Measurements from ENCODE around the gene FNBP1. TPM values are rescaled to one million over a fixed set of nuclear protein-coding genes. Genes with fewer than 3 reads are reported as not detected.

Gene FNBP1
- polyA plus RNA-seq, 2 of the 4 experiments (the other 2 are of a cell fraction): 10.6 to 15.6 TPM

- H3K9me3 ChIP-seq: no peaks in the 10 kb centered on the region
- H3K4me2 ChIP-seq: no peak overlapping the region
- no peak for TF ChIP-seq USF2 (IDR thresholded peaks at IDR 0.05)
- no peak for TF ChIP-seq RARB (CRISPR knock-in tag; IDR thresholded peaks at IDR 0.05)
- no peak for TF ChIP-seq E2F6 (IDR thresholded peaks at IDR 0.05; ENCODE audit: borderline replicate concordance, low read depth)
- TF ChIP-seq FOSL2 (IDR thresholded peaks at IDR 0.05): no peak
- TF ChIP-seq FOSL2 (CRISPR knock-in tag; IDR thresholded peaks at IDR 0.05): no peak
- TF ChIP-seq ESRRA (IDR thresholded peaks at IDR 0.05; ENCODE audit: borderline replicate concordance, low read length): no peak
- no peak for TF ChIP-seq MYC (IDR thresholded peaks at IDR 0.05; ENCODE audit: borderline replicate concordance, low read length)
- TF ChIP-seq RFX5 (IDR thresholded peaks at IDR 0.05): no peak
- TF ChIP-seq ATOH8 (CRISPR knock-in tag; IDR thresholded peaks at IDR 0.05; ENCODE audit: low read depth): no peak
- no peak for TF ChIP-seq EHF (CRISPR knock-in tag; IDR thresholded peaks at IDR 0.05)
- TF ChIP-seq MAX (IDR thresholded peaks at IDR 0.05): no peak
- TF ChIP-seq HES2 (IDR thresholded peaks at IDR 0.05): no peak
- no peak for TF ChIP-seq ZNF302 (CRISPR knock-in tag; IDR thresholded peaks at IDR 0.05)
- no peak for TF ChIP-seq EP300 (IDR thresholded peaks at IDR 0.05)
- no peak for TF ChIP-seq CHD2 (IDR thresholded peaks at IDR 0.05; ENCODE audit: low read length, partially characterized antibody)
- no peak for TF ChIP-seq KDM5A (IDR thresholded peaks at IDR 0.05)
- TF ChIP-seq MAZ (IDR thresholded peaks at IDR 0.05; ENCODE audit: borderline replicate concordance, low read depth, low read length): no peak
- TF ChIP-seq POLR2A (IDR thresholded peaks at IDR 0.05; ENCODE audit: low read length): no peak
- no peak for TF ChIP-seq CBX8 (IDR thresholded peaks at IDR 0.05)
- TF ChIP-seq REST (IDR thresholded peaks at IDR 0.05): no peak
- H3K27ac ChIP-seq: no peak overlapping the region
- WGBS (ENCODE audit: missing lambda C conversion rate): 82% methylated on average over 34 of the region's 38 CpGs
- CTCF ChIA-PET: interaction anchor here (0.7 to 1.3 kb wide), 5 partner anchors 8 to 296 kb away, joined by 3 to 5 read pairs (median 3); no protein-coding TSS in a partner anchor
- no peaks in the 10 kb centered on the region for H3K4me1 ChIP-seq
- FAIRE-seq: no peak
- no peak overlapping the region for H3K4me3 ChIP-seq
- no peak for DNase-seq (ENCODE audit: low read depth in 1 of 2, low spot score in 1 of 2)
- no peak for ATAC-seq
- POLR2A ChIA-PET: no interaction called here
These were observed 168.5 kb downstream of the FNBP1 start for GRCh38 chr9:129874261-129875101.
